ENCODE data around the gene CDK7. TPM values are rescaled to one million over a fixed set of nuclear protein-coding genes. Genes with fewer than 3 reads are reported as not detected.

The CDK7 gene
- total and polyA plus RNA-seq, 9 of the 15 experiments (the other 6 are each of a cell fraction or from before 2014, with no cell fraction given) = 41.7 to 143 (median 65.3) TPM

GRCh38 chr5:69230181-69230580 is 4.5 kb upstream of the CDK7 start (continued):
- TF ChIP-seq NR4A1 (CRISPR knock-in tag; IDR thresholded peaks at IDR 0.05) (no peak), NR4A1 (tag; IDR thresholded peaks at IDR 0.05) (no peak)

- Histone ChIP-seq H2AFZ (ENCODE audit: low read depth, low read length) (no peak overlapping the region), H3K27ac (ENCODE audit: extremely low read depth, low read depth, low read length) (no peak overlapping the region), H4K20me1 (replicated peaks; ENCODE audit: control insufficient read depth, insufficient read depth, low read length) (no peaks in the 10 kb centered on the region), H3K4me3 (no peak overlapping the region), H3K9me1 (ENCODE audit: control insufficient read depth, insufficient read depth, low read length) (no peaks in the 10 kb centered on the region), H3K4me2 (ENCODE audit: insufficient read depth, low read length) (no peak overlapping the region), H3K4me1 (replicated peaks in 1 of 2; ENCODE audit: control insufficient read depth in 2 of 2, insufficient read depth in 2 of 2, low read length in 2 of 2) (peaks cover 2 to 4% of the 10 kb centered on the region in 2 experiments; a peak in 4 of 5 replicates), H3K9ac (ENCODE audit: insufficient read depth in 1 of 2, low read depth in 2 of 2, low read length in 2 of 2) (no peak overlapping the region), H3K9me3 (replicated peaks; ENCODE audit: control insufficient read depth, insufficient read depth, low read depth, low read length) (no peaks in the 10 kb centered on the region), H3K27me3 (ENCODE audit: control insufficient read depth in 2 of 2, insufficient read depth in 2 of 2, low read length in 2 of 2) (no peaks in the 10 kb centered on the region), H3K79me2 (ENCODE audit: control insufficient read depth, insufficient read depth, low read length) (peaks cover 16% of the 10 kb centered on the region), H3K36me3 (ENCODE audit: control insufficient read depth, insufficient read depth, low read length) (peaks cover 35% of the 10 kb centered on the region)
- ChIA-PET CTCF (ENCODE audit: low intra/inter-chr PET ratio) (no interaction called here), POLR2A (interaction anchor here (0.7 kb wide), 1 partner anchor 59 kb away, joined by 3 read pairs; no protein-coding TSS in a partner anchor)
- TF ChIP-seq CBX8 (IDR thresholded peaks at IDR 0.05; ENCODE audit: borderline replicate concordance, extremely low read depth, low read depth, low read length, poor library complexity, severe bottlenecking) (no peak), TAL1 (IDR thresholded peaks at IDR 0.05) (no peak), ZNF121 (CRISPR knock-in tag; conservative IDR thresholded peaks at IDR 0.05) (no peak), ZNF79 (CRISPR knock-in tag; IDR thresholded peaks at IDR 0.05; ENCODE audit: low read depth) (no peak), CC2D1A (IDR thresholded peaks at IDR 0.05) (no peak), TEAD2 (tag; IDR thresholded peaks at IDR 0.05) (no peak), REST (IDR thresholded peaks at IDR 0.05; ENCODE audit: borderline replicate concordance) (no peak), REST (CRISPR knock-in tag; IDR thresholded peaks at IDR 0.05; ENCODE audit: low read depth) (no peak)
- in situ Hi-C loops (cut with MboI) (no loop called here), intact Hi-C loops (cut with micrococcal nuclease) (loop anchor here (5.0 kb wide), 1 partner anchor 139 kb away; the partner anchor contains the start of gene SLC30A5)
- DNase-seq (ENCODE audit: extremely low read depth in 1 of 4, low spot score in 3 of 4) (no peak), FAIRE-seq (no peak), ATAC-seq (no peak)
- BruUV-seq (replicated peaks) = no TSS peak
- 80% methylated on average over 6 of the region's 6 CpGs for WGBS (ENCODE audit: insufficient coverage, low coverage, missing lambda C conversion rate)
Observed at GRCh38 chr5:69231281-69231680, 3.4 kb upstream of the CDK7 start.

Data from K562 (cell line).